Ammon's horn (tissue), 1 donor: ENCODE measurements around the gene C5.
"Not testable (repeated sequence)": the region's sequence is repeated elsewhere in the genome, so short reads cannot be mapped to it uniquely, and the experiment has no call there.

Experiments
- DNase-seq: peaks from one replicate; pipeline ENCODE4 v3.0.0-alpha.2; 2016; ENCODE audit warnings: low spot score

C5 gene

GRCh38 chr9:121050128-121050988 is at the start of gene C5:
Gene C5 (minus strand): TSS chr9:121050275. CDS start chr9:121050246, 29 bp downstream.
- no peak for DNase-seq

- DNase-seq, result peak; percentile 15
Measured at GRCh38 chr9:121098567-121099198, 48.6 kb upstream of the C5 start.

GRCh38 chr9:121095057-121095456 is 45.0 kb upstream of the C5 start:
- DNase-seq, result no peak

GRCh38 chr9:121090743-121091142 is 40.7 kb upstream of the C5 start:
- not testable (repeated sequence) for DNase-seq

- no peak for DNase-seq
Measured at GRCh38 chr9:121088576-121088975, 38.5 kb upstream of the C5 start.

GRCh38 chr9:121085661-121086060 is 35.6 kb upstream of the C5 start:
- DNase-seq, result no peak

- no peak for DNase-seq
Measured at GRCh38 chr9:121082075-121082474, 32.0 kb upstream of the C5 start.

- DNase-seq, result no peak
Measured at GRCh38 chr9:121075251-121076036, 25.4 kb upstream of the C5 start.

- DNase-seq, result peak; percentile 92
Measured at GRCh38 chr9:121074370-121075250, 24.5 kb upstream of the C5 start, which contains the start of gene CNTRL. Gene CNTRL (plus strand): TSS chr9:121074955. CDS start chr9:121088327, 13,372 bp downstream.

- peak; percentile 34 for DNase-seq
Measured at GRCh38 chr9:121073038-121073437, 23.0 kb upstream of the C5 start.

- DNase-seq, result no peak
Measured at GRCh38 chr9:121071756-121072421, 21.8 kb upstream of the C5 start.

- DNase-seq, result no peak
Measured at GRCh38 chr9:121071370-121071755, 21.3 kb upstream of the C5 start.

GRCh38 chr9:121069396-121069795 is 19.3 kb upstream of the C5 start:
- no peak for DNase-seq

- DNase-seq, result no peak
Measured at GRCh38 chr9:121067640-121068039, 17.6 kb upstream of the C5 start.

- no peak for DNase-seq
Measured at GRCh38 chr9:121066850-121067249, 16.8 kb upstream of the C5 start.

- DNase-seq, result peak; percentile 72
Measured at GRCh38 chr9:121059998-121060636, 10.0 kb upstream of the C5 start.

GRCh38 chr9:121059513-121059912 is 9.4 kb upstream of the C5 start:
- no peak for DNase-seq

- DNase-seq, result no peak
Measured at GRCh38 chr9:121057821-121058220, 7.7 kb upstream of the C5 start.

- DNase-seq, result no peak
Measured at GRCh38 chr9:121055642-121056143, 5.6 kb upstream of the C5 start.

GRCh38 chr9:121053544-121053943 is 3.5 kb upstream of the C5 start:
- no peak for DNase-seq
